CD14-positive monocyte (primary cell): ENCODE measurements around the gene TBC1D5. TPM values are rescaled to one million over a fixed set of nuclear protein-coding genes. Genes with fewer than 3 reads are reported as not detected.

Experiments
- DNase-seq, 3 donors: peaks; one replicate each; pipeline ENCODE4 v3.0.0-alpha.2; 2011 to 2022
- H2AFZ ChIP-seq: 2 replicates; pipeline ENCODE4 v1.6.0; 2012; ENCODE audit warnings: mild to moderate bottlenecking, low read depth, low read length, inconsistent platforms; ENCODE audit not compliant: insufficient read depth, poor library complexity, severe bottlenecking
- H3K27ac ChIP-seq, 2 donors: 1 replicate in 1 of 2; 2 replicates in 1 of 2; pipeline ENCODE4 v1.5.1; 2012 to 2013; ENCODE audit warnings: low read length in 2 of 2, control low read depth in 1 of 2, inconsistent platforms in 1 of 2, low read depth in 1 of 2, mild to moderate bottlenecking in 1 of 2
- H3K27me3 ChIP-seq, 2 donors: one replicate each; pipeline versions ENCODE4 v1.6.0 to v1.6.1; 2011 to 2013; ENCODE audit warnings: low read length in 2 of 2; ENCODE audit not compliant: control insufficient read depth in 2 of 2, insufficient read depth in 2 of 2
- H3K36me3 ChIP-seq, 2 donors: replicated peaks in 1 of 2; 1 replicate in 1 of 2; 2 replicates in 1 of 2; pipeline versions ENCODE4 v1.5.1 to v1.6.1; 2012 to 2013; ENCODE audit warnings: low read length in 2 of 2, control low read depth in 1 of 2, inconsistent platforms in 1 of 2, mild to moderate bottlenecking in 1 of 2; ENCODE audit not compliant: insufficient read depth in 2 of 2, control insufficient read depth in 1 of 2
- H3K4me1 ChIP-seq, 2 donors: 1 replicate in 1 of 2; 2 replicates in 1 of 2; pipeline versions ENCODE4 v1.5.1 to v1.6.1; 2012 to 2013; ENCODE audit warnings: low read length in 2 of 2, control low read depth in 1 of 2, inconsistent platforms in 1 of 2, mild to moderate bottlenecking in 1 of 2, moderate library complexity in 1 of 2; ENCODE audit not compliant: insufficient read depth in 2 of 2, control insufficient read depth in 1 of 2
- H3K4me2 ChIP-seq: replicated peaks from 2 replicates; pipeline ENCODE3; 2012; ENCODE audit warnings: low read length, moderate library complexity, mild to moderate bottlenecking; ENCODE audit not compliant: poor library complexity, severe bottlenecking; ENCODE audit errors: extremely low read depth
- H3K4me3 ChIP-seq, 3 experiments: fragments of 200-600 bp in 1 of 3; sonication (generic) in 1 of 3; replicated peaks in 1 of 3; 1 replicate in 2 of 3; 2 replicates in 1 of 3; pipeline ENCODE4 v1.5.1; 2011 to 2013; ENCODE audit warnings: low read length in 3 of 3, mild to moderate bottlenecking in 3 of 3, control low read depth in 2 of 3, low read depth in 2 of 3, inconsistent platforms in 1 of 3, moderate library complexity in 1 of 3
- H3K79me2 ChIP-seq: 2 replicates; pipeline ENCODE4 v1.6.0; 2012; ENCODE audit warnings: mild to moderate bottlenecking, control low read depth, inconsistent platforms, low read length, moderate library complexity; ENCODE audit not compliant: insufficient read depth
- H3K9ac ChIP-seq: 2 replicates; pipeline ENCODE4 v1.6.0; 2017; ENCODE audit warnings: low read length, mild to moderate bottlenecking; ENCODE audit not compliant: insufficient read depth, poor library complexity, severe bottlenecking
- H3K9me3 ChIP-seq, 2 donors: replicated peaks in 1 of 2; 1 replicate in 1 of 2; 2 replicates in 1 of 2; pipeline versions ENCODE4 v1.5.1 to v1.6.1; 2012 to 2013; ENCODE audit warnings: low read length in 2 of 2, control low read depth in 1 of 2; ENCODE audit not compliant: control insufficient read depth in 1 of 2, insufficient read depth in 1 of 2
- H4K20me1 ChIP-seq: 2 replicates; pipeline ENCODE4 v1.6.0; 2012; ENCODE audit warnings: mild to moderate bottlenecking, low read length, control low read depth, moderate library complexity; ENCODE audit not compliant: insufficient read depth
- H3K27ac Mint-ChIP-seq, 7 donors: one replicate each; pipeline ENCODE4 v1.8.0; 2020; ENCODE audit warnings: mild to moderate bottlenecking in 7 of 7, mixed read lengths in 7 of 7, moderate library complexity in 6 of 7, inconsistent platforms in 2 of 7
- H3K27me3 Mint-ChIP-seq, 3 donors: one replicate each; pipeline ENCODE4 v1.8.0; 2021 to 2022; ENCODE audit warnings: low read depth in 3 of 3, mild to moderate bottlenecking in 3 of 3, mixed read lengths in 3 of 3, moderate library complexity in 3 of 3, inconsistent platforms in 1 of 3
- H3K36me3 Mint-ChIP-seq, 2 donors: one replicate each; pipeline ENCODE4 v1.8.0; 2020; ENCODE audit warnings: mixed read lengths in 2 of 2, inconsistent platforms in 1 of 2, mild to moderate bottlenecking in 1 of 2
- H3K4me1 Mint-ChIP-seq: one replicate; pipeline ENCODE4 v1.8.0; 2020; ENCODE audit warnings: mild to moderate bottlenecking, mixed read lengths
- H3K4me3 Mint-ChIP-seq, 2 donors: one replicate each; pipeline ENCODE4 v1.8.0; 2020; ENCODE audit warnings: mild to moderate bottlenecking in 2 of 2, mixed read lengths in 2 of 2, moderate library complexity in 1 of 2
- H3K9me3 Mint-ChIP-seq, 7 donors: one replicate each; pipeline ENCODE4 v1.8.0; 2020 to 2022; ENCODE audit warnings: mixed read lengths in 7 of 7, mild to moderate bottlenecking in 6 of 7, moderate library complexity in 6 of 7, inconsistent platforms in 2 of 7
- CTCF ChIP-seq: fragments of 200-600 bp; IDR thresholded peaks from one replicate; pipeline ENCODE4 v1.8.0; 2022; ENCODE audit warnings: antibody characterized with exemption, mild to moderate bottlenecking
- WGBS: methylation state at CpG from one replicate; pipeline ENCODE4 v1.1.5; 2013; ENCODE audit warnings: missing lambda C conversion rate; ENCODE audit not compliant: insufficient coverage; 5-methylcytosine and 5-hydroxymethylcytosine counted together
- intact Hi-C, 2 donors: fragments of 100-400 bp; cut with micrococcal nuclease; formaldehyde crosslinking; loops; one replicate each; pipeline versions ENCODE4 v1.15.0 to v1.15.1; 2023
- polyA plus RNA-seq, 3 donors: library from polyadenylated mRNA; depleted of rRNA in 1 of 3; unstranded in 2 of 3; stranded (reverse) in 1 of 3; fragments of 300-500 nt in 2 of 3; fragments of >200 nt in 1 of 3; fragmentation: Illumina TruSeq in 2 of 3; gene quantifications; 1 replicate in 2 of 3; 2 replicates in 1 of 3; pipeline ENCODE4 v1.2.3, GENCODE V29; 2012 to 2021

TBC1D5 gene
- polyA plus RNA-seq, 3 donors = 17.6 to 35.3 (median 21.0) TPM

GRCh38 chr3:17515445-17516234, 226.8 kb downstream of the TBC1D5 start:
- Histone ChIP-seq H3K9me3 (no peaks in the 10 kb centered on the region), H3K4me1 (no peaks in the 10 kb centered on the region), H3K79me2 (no peaks in the 10 kb centered on the region), H3K36me3 (peaks cover 0 to 4% of the 10 kb centered on the region in 2 donors), H3K27me3 (no peaks in the 10 kb centered on the region), H3K4me3 (no peak overlapping the region), H2AFZ (no peak overlapping the region), H3K4me2 (no peak overlapping the region), H4K20me1 (peaks cover 7% of the 10 kb centered on the region), H3K27ac (no peak overlapping the region), H3K9ac (no peak overlapping the region)
- Mint-ChIP-seq H3K27me3 (no peaks in the 10 kb centered on the region), H3K4me1 (peaks cover 2% of the 10 kb centered on the region), H3K4me3 (no peak overlapping the region), H3K27ac (no peak overlapping the region), H3K9me3 (no peaks in the 10 kb centered on the region), H3K36me3 (peaks cover 4 to 11% of the 10 kb centered on the region in 2 donors)
- intact Hi-C loops = no loop called here
- no peak for DNase-seq
- no CpG with 5 or more reads among the region's 4 CpGs for WGBS
- no peak for TF ChIP-seq CTCF

DNA sequence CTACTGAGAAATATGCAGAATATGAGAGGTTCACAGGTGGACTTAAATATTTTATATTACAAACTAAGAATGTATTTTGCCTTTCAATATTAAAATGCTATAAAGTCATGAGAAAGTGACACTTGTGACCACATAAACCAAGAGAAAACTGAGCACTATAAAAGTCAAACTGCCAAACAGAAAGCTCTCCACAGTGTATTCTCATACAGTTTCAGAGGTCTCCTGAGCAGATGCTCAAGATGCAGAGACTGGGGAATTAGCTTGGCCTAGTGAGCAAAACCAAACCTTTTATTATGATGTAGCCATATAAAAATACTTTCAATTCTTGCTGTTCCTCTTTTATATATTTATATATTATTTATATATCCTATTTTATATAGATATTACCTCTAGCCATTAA, 227.8 kb downstream of the TBC1D5 start:
- no peak overlapping the region for H3K9ac ChIP-seq
- H2AFZ ChIP-seq = no peak overlapping the region
- H3K27me3 ChIP-seq = no peaks in the 10 kb centered on the region
- H3K4me3 ChIP-seq = no peak overlapping the region
- Mint-ChIP-seq H3K4me3 (no peak overlapping the region), H3K4me1 (no peaks in the 10 kb centered on the region), H3K27me3 (no peaks in the 10 kb centered on the region), H3K27ac (no peak overlapping the region), H3K9me3 (no peaks in the 10 kb centered on the region), H3K36me3 (peaks cover 4 to 11% of the 10 kb centered on the region in 2 donors)
- H3K36me3 ChIP-seq = peaks cover 0 to 4% of the 10 kb centered on the region in 2 donors
- no peak overlapping the region for H3K4me2 ChIP-seq
- H3K27ac ChIP-seq = no peak overlapping the region
- DNase-seq = no peak
- no peaks in the 10 kb centered on the region for H3K4me1 ChIP-seq
- TF ChIP-seq CTCF = no peak
- no peaks in the 10 kb centered on the region for H3K9me3 ChIP-seq
- peaks cover 7% of the 10 kb centered on the region for H4K20me1 ChIP-seq
- intact Hi-C loops = no loop called here
- no peaks in the 10 kb centered on the region for H3K79me2 ChIP-seq
